ENCODE measurements around the gene FOXP1.

GRCh38 chr3:71303627-71304200 is 279.8 kb downstream of the FOXP1 start:
- no peak for TF ChIP-seq CTCF (IDR thresholded peaks at IDR 0.05; ENCODE audit: insufficient read depth, low read depth, low read length)
- no peak for TF ChIP-seq EZH2 (IDR thresholded peaks at IDR 0.05; ENCODE audit: insufficient read depth, low read length)

Measured in astrocyte (in vitro differentiated cells and primary cell).